ENCODE measurements around the gene SERPING1.

SERPING1 gene

GRCh38 chr11:57597461-57597915, at the start of gene SERPING1:
Gene SERPING1 (plus strand): TSS chr11:57597685. CDS start chr11:57598271, 586 bp downstream.
- H3K27ac ChIP-seq = peak within 1 kb of the TSS; percentile 35; the same call in 1 of the 2 replicates
- peak within 1 kb of the TSS; percentile 45; the same call in 1 of the 2 replicates for H3K9ac ChIP-seq
- no peaks in the 10 kb centered on the region for H3K9me3 ChIP-seq
- H3K27me3 ChIP-seq = peaks cover 12% of the 10 kb centered on the region; the same call in 1 of the 2 replicates
- H3K4me1 ChIP-seq = peaks cover 7% of the 10 kb centered on the region
- no peaks in the 10 kb centered on the region for H3K36me3 ChIP-seq
- peak within 1 kb of the TSS; percentile 58 for H3K4me3 ChIP-seq
- no peaks in the 10 kb centered on the region for H4K20me1 ChIP-seq
- TF ChIP-seq Cebpa-rat (IDR thresholded peaks at IDR 0.05) = no peak
- peak within 1 kb of the TSS; percentile 78 for H3K4me2 ChIP-seq

- Histone ChIP-seq H3K9ac (peak overlapping the region; percentile 70), H3K4me1 (peaks cover 17% of the 10 kb centered on the region), H4K20me1 (no peaks in the 10 kb centered on the region), H3K9me3 (no peaks in the 10 kb centered on the region), H3K36me3 (peaks cover 44% of the 10 kb centered on the region), H3K27ac (peak overlapping the region; percentile 77), H3K4me3 (no peak overlapping the region), H3K27me3 (no peaks in the 10 kb centered on the region), H3K4me2 (peak overlapping the region; percentile 79)
- TF ChIP-seq Cebpa-rat (IDR thresholded peaks at IDR 0.05) = no peak
Observed at GRCh38 chr11:57547854-57548377, 49.6 kb upstream of the SERPING1 start.

- peaks cover 64% of the 10 kb centered on the region for H3K36me3 ChIP-seq
- no peaks in the 10 kb centered on the region for H3K27me3 ChIP-seq
- H3K9ac ChIP-seq = no peak overlapping the region
- H4K20me1 ChIP-seq = no peaks in the 10 kb centered on the region
- H3K4me3 ChIP-seq = no peak overlapping the region
- H3K27ac ChIP-seq = no peak overlapping the region
- H3K4me1 ChIP-seq = peaks cover 17% of the 10 kb centered on the region
- H3K4me2 ChIP-seq = no peak overlapping the region
- H3K9me3 ChIP-seq = no peaks in the 10 kb centered on the region
- no peak for TF ChIP-seq Cebpa-rat (IDR thresholded peaks at IDR 0.05)
Observed at GRCh38 chr11:57549983-57550382, 47.5 kb upstream of the SERPING1 start.

- H4K20me1 ChIP-seq = no peaks in the 10 kb centered on the region
- H3K4me1 ChIP-seq = peaks cover 15% of the 10 kb centered on the region
- no peak overlapping the region for H3K27ac ChIP-seq
- H3K27me3 ChIP-seq = no peaks in the 10 kb centered on the region
- H3K4me2 ChIP-seq = no peak overlapping the region
- peaks cover 84% of the 10 kb centered on the region for H3K36me3 ChIP-seq
- no peak overlapping the region for H3K9ac ChIP-seq
- TF ChIP-seq Cebpa-rat (IDR thresholded peaks at IDR 0.05) = no peak
- H3K4me3 ChIP-seq = no peak overlapping the region
- H3K9me3 ChIP-seq = no peaks in the 10 kb centered on the region
Observed at GRCh38 chr11:57551941-57552340, 45.5 kb upstream of the SERPING1 start.

GRCh38 chr11:57552479-57552878, 45.0 kb upstream of the SERPING1 start:
- no peak overlapping the region for H3K9ac ChIP-seq

GRCh38 chr11:57555393-57555792, 42.1 kb upstream of the SERPING1 start:
- Histone ChIP-seq H3K4me1 (no peaks in the 10 kb centered on the region), H3K27me3 (no peaks in the 10 kb centered on the region), H3K27ac (no peak overlapping the region), H3K9ac (no peak overlapping the region), H3K4me2 (no peak overlapping the region), H3K4me3 (no peak overlapping the region), H4K20me1 (peaks cover 6% of the 10 kb centered on the region; the same call in 1 of the 2 replicates), H3K9me3 (no peaks in the 10 kb centered on the region), H3K36me3 (peaks cover 98% of the 10 kb centered on the region)
- TF ChIP-seq Cebpa-rat (IDR thresholded peaks at IDR 0.05) = no peak

More at GRCh38 chr11:57552479-57552878, 45.0 kb upstream of the SERPING1 start:
- no peaks in the 10 kb centered on the region for H3K27me3 ChIP-seq
- no peak for TF ChIP-seq Cebpa-rat (IDR thresholded peaks at IDR 0.05)
- H3K36me3 ChIP-seq = peaks cover 89% of the 10 kb centered on the region
- H4K20me1 ChIP-seq = no peaks in the 10 kb centered on the region
- no peak overlapping the region for H3K4me3 ChIP-seq
- no peak overlapping the region for H3K27ac ChIP-seq
- H3K9me3 ChIP-seq = no peaks in the 10 kb centered on the region
- H3K4me1 ChIP-seq = peaks cover 10% of the 10 kb centered on the region
- no peak overlapping the region for H3K4me2 ChIP-seq

- Histone ChIP-seq H3K9me3 (no peaks in the 10 kb centered on the region), H3K27me3 (no peaks in the 10 kb centered on the region), H3K36me3 (peaks cover 94% of the 10 kb centered on the region), H3K4me1 (no peaks in the 10 kb centered on the region), H3K27ac (no peak overlapping the region), H4K20me1 (peaks cover 12% of the 10 kb centered on the region; the same call in 1 of the 2 replicates), H3K4me2 (no peak overlapping the region), H3K4me3 (no peak overlapping the region), H3K9ac (no peak overlapping the region)
- no peak for TF ChIP-seq Cebpa-rat (IDR thresholded peaks at IDR 0.05)
Observed at GRCh38 chr11:57556041-57556440, 41.4 kb upstream of the SERPING1 start.

GRCh38 chr11:57560146-57560545, 37.3 kb upstream of the SERPING1 start:
- Histone ChIP-seq H3K36me3 (peaks cover 60% of the 10 kb centered on the region), H4K20me1 (peaks cover 31% of the 10 kb centered on the region), H3K4me2 (no peak overlapping the region), H3K4me3 (no peak overlapping the region), H3K9me3 (no peaks in the 10 kb centered on the region), H3K4me1 (peaks cover 4% of the 10 kb centered on the region), H3K27ac (no peak overlapping the region), H3K9ac (no peak overlapping the region), H3K27me3 (no peaks in the 10 kb centered on the region)
- TF ChIP-seq Cebpa-rat (IDR thresholded peaks at IDR 0.05) = no peak

GRCh38 chr11:57562596-57562995, 34.9 kb upstream of the SERPING1 start:
- TF ChIP-seq Cebpa-rat (IDR thresholded peaks at IDR 0.05) = no peak
- Histone ChIP-seq H3K27me3 (no peaks in the 10 kb centered on the region), H3K4me3 (no peak overlapping the region), H3K4me1 (peaks cover 19% of the 10 kb centered on the region), H3K4me2 (no peak overlapping the region), H3K9ac (no peak overlapping the region), H3K9me3 (no peaks in the 10 kb centered on the region), H3K27ac (no peak overlapping the region), H3K36me3 (peaks cover 35% of the 10 kb centered on the region), H4K20me1 (peaks cover 31% of the 10 kb centered on the region)

GRCh38 chr11:57566005-57566904, 31.2 kb upstream of the SERPING1 start:
- Histone ChIP-seq H3K4me1 (peaks cover 40% of the 10 kb centered on the region), H3K4me3 (peak overlapping the region; percentile 88), H3K4me2 (peak overlapping the region; percentile 98), H3K27me3 (no peaks in the 10 kb centered on the region), H4K20me1 (peaks cover 17% of the 10 kb centered on the region), H3K36me3 (peaks cover 4% of the 10 kb centered on the region; the same call in 1 of the 2 replicates), H3K9me3 (no peaks in the 10 kb centered on the region), H3K27ac (peak overlapping the region; percentile 77), H3K9ac (peak overlapping the region; percentile 83)
- TF ChIP-seq Cebpa-rat (IDR thresholded peaks at IDR 0.05) = no peak

All from BLaER1 (cell line).